BJ (cell line): ENCODE results near the gene H6PD. TPM values are rescaled to one million over a fixed set of nuclear protein-coding genes. Genes with fewer than 3 reads are reported as not detected.

Source experiments
- CTCF ChIA-PET: fragments of 350-600 bp; formaldehyde crosslinking; extraction: SDS; loops from one replicate; lab custom pipeline; 2021; ENCODE audit warnings: antibody characterized with exemption, inconsistent platforms; lab: Yijun Ruan, JAX
- POLR2A ChIA-PET: fragments of 300-600 bp; sonication (Branson Sonifier 250); formaldehyde crosslinking; extraction: SDS; loops from one replicate; lab custom pipeline; 2021; ENCODE audit warnings: antibody characterized with exemption; lab: Charles Lee
- DNase-seq: peaks from one replicate; pipeline ENCODE4 v3.0.0-alpha.2; 2011; ENCODE audit warnings: low read depth
- H3K27me3 ChIP-seq: 2 replicates; pipeline ENCODE4 v1.6.0; 2011; ENCODE audit warnings: low read length; ENCODE audit not compliant: control insufficient read depth, insufficient read depth
- H3K36me3 ChIP-seq: 2 replicates; pipeline ENCODE4 v1.5.1; 2011; ENCODE audit warnings: low read length; ENCODE audit not compliant: control insufficient read depth, insufficient read depth
- H3K4me3 ChIP-seq: 2 replicates; pipeline ENCODE4 v1.5.1; 2011; ENCODE audit warnings: low read depth, mild to moderate bottlenecking, control low read depth, low read length
- polyA plus RNA-seq: library from polyadenylated mRNA; depleted of rRNA; stranded (reverse); fragments of >200 nt; gene quantifications from 2 replicates; pipeline ENCODE4 v1.2.3, GENCODE V29; 2011
- TF ChIP-seq, protein P1 (sequence below): IDR thresholded peaks from 2 replicates; pipeline ENCODE4 v1.5.1; 2011; ENCODE audit warnings: low read depth, mild to moderate bottlenecking, control low read depth, inconsistent platforms, low read length, moderate library complexity; ENCODE audit not compliant: insufficient read depth

Gene H6PD
- polyA plus RNA-seq, 1 experiment: 16.6 TPM

- POLR2A ChIA-PET: no interaction called here
- peaks cover 14% of the 10 kb centered on the region for H3K36me3 ChIP-seq
- CTCF ChIA-PET: interaction anchor here (1.6 to 2.1 kb wide), 2 partner anchors 11 to 229 kb away, joined by 4 to 6 read pairs; no protein-coding TSS in a partner anchor
- H3K4me3 ChIP-seq: no peak overlapping the region
- no peaks in the 10 kb centered on the region for H3K27me3 ChIP-seq
- DNase-seq: no peak
- TF ChIP-seq, protein P1, sequence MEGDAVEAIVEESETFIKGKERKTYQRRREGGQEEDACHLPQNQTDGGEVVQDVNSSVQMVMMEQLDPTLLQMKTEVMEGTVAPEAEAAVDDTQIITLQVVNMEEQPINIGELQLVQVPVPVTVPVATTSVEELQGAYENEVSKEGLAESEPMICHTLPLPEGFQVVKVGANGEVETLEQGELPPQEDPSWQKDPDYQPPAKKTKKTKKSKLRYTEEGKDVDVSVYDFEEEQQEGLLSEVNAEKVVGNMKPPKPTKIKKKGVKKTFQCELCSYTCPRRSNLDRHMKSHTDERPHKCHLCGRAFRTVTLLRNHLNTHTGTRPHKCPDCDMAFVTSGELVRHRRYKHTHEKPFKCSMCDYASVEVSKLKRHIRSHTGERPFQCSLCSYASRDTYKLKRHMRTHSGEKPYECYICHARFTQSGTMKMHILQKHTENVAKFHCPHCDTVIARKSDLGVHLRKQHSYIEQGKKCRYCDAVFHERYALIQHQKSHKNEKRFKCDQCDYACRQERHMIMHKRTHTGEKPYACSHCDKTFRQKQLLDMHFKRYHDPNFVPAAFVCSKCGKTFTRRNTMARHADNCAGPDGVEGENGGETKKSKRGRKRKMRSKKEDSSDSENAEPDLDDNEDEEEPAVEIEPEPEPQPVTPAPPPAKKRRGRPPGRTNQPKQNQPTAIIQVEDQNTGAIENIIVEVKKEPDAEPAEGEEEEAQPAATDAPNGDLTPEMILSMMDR: no peak
Measured at GRCh38 chr1:9261496-9261895, 26.9 kb downstream of the H6PD start.

- ChIA-PET POLR2A (no interaction called here), CTCF (interaction anchor here (1.6 to 2.1 kb wide), 2 partner anchors 12 to 228 kb away, joined by 4 to 6 read pairs; no protein-coding TSS in a partner anchor)
- Histone ChIP-seq H3K4me3 (no peak overlapping the region), H3K27me3 (no peaks in the 10 kb centered on the region), H3K36me3 (peaks cover 14% of the 10 kb centered on the region)
- TF ChIP-seq, protein P1: no peak
- DNase-seq: no peak
Measured at GRCh38 chr1:9262096-9262986, 27.8 kb downstream of the H6PD start.

DNA sequence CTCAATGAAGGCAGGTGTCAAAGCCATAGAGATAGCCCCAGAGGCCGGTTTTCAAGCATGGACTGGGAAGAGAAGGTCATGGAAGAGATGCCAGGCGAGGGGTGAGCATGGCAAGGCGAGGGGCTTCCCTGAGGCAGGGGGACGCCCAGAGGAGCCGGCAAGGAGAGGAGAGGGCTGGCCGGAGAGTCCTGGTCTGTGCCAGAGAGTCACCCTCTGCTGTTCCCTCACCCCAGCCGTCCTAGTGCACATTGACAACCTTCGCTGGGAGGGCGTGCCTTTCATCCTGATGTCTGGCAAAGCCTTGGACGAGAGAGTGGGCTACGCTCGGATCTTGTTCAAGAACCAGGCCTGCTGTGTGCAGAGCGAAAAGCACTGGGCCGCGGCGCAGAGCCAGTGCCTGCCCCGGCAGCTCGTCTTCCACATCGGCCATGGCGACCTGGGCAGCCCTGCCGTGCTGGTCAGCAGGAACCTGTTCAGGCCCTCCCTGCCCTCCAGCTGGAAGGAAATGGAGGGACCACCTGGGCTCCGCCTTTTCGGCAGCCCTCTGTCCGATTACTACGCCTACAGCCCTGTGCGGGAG lies 28.8 kb downstream of the H6PD start:
- TF ChIP-seq, protein P1: no peak

GRCh38 chr1:9263984-9264872 lies 29.7 kb downstream of the H6PD start:
- H3K36me3 ChIP-seq: peaks cover 16% of the 10 kb centered on the region
- H3K27me3 ChIP-seq: no peaks in the 10 kb centered on the region
- no peak for DNase-seq
- no peak overlapping the region for H3K4me3 ChIP-seq
- POLR2A ChIA-PET: no interaction called here
- TF ChIP-seq, protein P1: no peak
- CTCF ChIA-PET: interaction anchor here (2.7 to 3.5 kb wide), 3 partner anchors 10 to 226 kb away, joined by 13 to 19 read pairs (median 14); no protein-coding TSS in a partner anchor

More for the DNA sequence above, 28.8 kb downstream of the H6PD start:
- POLR2A ChIA-PET: no interaction called here
- DNase-seq: no peak
- CTCF ChIA-PET: interaction anchor here (2.7 to 3.0 kb wide), 2 partner anchors 192 to 227 kb away, joined by 13 to 14 read pairs; no protein-coding TSS in a partner anchor
- Histone ChIP-seq H3K4me3 (no peak overlapping the region), H3K36me3 (peaks cover 16% of the 10 kb centered on the region), H3K27me3 (no peaks in the 10 kb centered on the region)
